NAMALWA (cell line): Measurements from ENCODE around the gene CD46.
A peak's percentile ranks its signal among the peaks of the same experiment; 100 is the strongest.

Experiments used
- DNase-seq: peaks from one replicate; pipeline ENCODE4 v3.0.0-alpha.2; 2015; ENCODE audit warnings: low spot score

Gene CD46

GRCh38 chr1:207815913-207816291 is 64.0 kb downstream of the CD46 start:
- DNase-seq, result no peak

GRCh38 chr1:207817166-207817565 is 65.3 kb downstream of the CD46 start:
- DNase-seq, result no peak

GRCh38 chr1:207817778-207818751 is 66.2 kb downstream of the CD46 start:
- no peak for DNase-seq

GRCh38 chr1:207818971-207819451 is 67.2 kb downstream of the CD46 start:
- no peak for DNase-seq

GRCh38 chr1:207820568-207821463 is 69.0 kb downstream of the CD46 start:
- DNase-seq, result no peak

- DNase-seq, result no peak
Measured at GRCh38 chr1:207821464-207822045, 69.7 kb downstream of the CD46 start.

GRCh38 chr1:207822124-207822601 is 70.3 kb downstream of the CD46 start:
- peak; percentile 73 for DNase-seq

- DNase-seq, result peak; percentile 92
Measured at GRCh38 chr1:207822602-207823451, 71.0 kb downstream of the CD46 start.

GRCh38 chr1:207823531-207823879 is 71.7 kb downstream of the CD46 start:
- no peak for DNase-seq

- peak; percentile 92 for DNase-seq
Measured at GRCh38 chr1:207823880-207824566, 72.2 kb downstream of the CD46 start.

- DNase-seq, result no peak
Measured at GRCh38 chr1:207824691-207825408, 73.0 kb downstream of the CD46 start.

- DNase-seq, result no peak
Measured at GRCh38 chr1:207825409-207825695, 73.5 kb downstream of the CD46 start.

- peak; percentile 92 for DNase-seq
Measured at GRCh38 chr1:207825719-207826556, 74.1 kb downstream of the CD46 start.

GRCh38 chr1:207826557-207827487 is 75.0 kb downstream of the CD46 start:
- no peak for DNase-seq

GRCh38 chr1:207827488-207827830 is 75.6 kb downstream of the CD46 start:
- DNase-seq, result no peak

- DNase-seq, result no peak
Measured at GRCh38 chr1:207828046-207828445, 76.2 kb downstream of the CD46 start.

- DNase-seq, result peak; percentile 79
Measured at GRCh38 chr1:207828485-207829158, 76.8 kb downstream of the CD46 start.

GRCh38 chr1:207829576-207829975 is 77.7 kb downstream of the CD46 start:
- no peak for DNase-seq
